A549 (cell line): ENCODE results near the gene SDF4.

Experiments used
- CTCF ChIP-seq: fragments of >200 bp; sonication (Bioruptor Twin); formaldehyde crosslinking; IDR thresholded peaks from 3 replicates; pipeline ENCODE4 v1.5.1; 2016
- HDAC2 ChIP-seq: fragments of 200-600 bp; sonication (generic); IDR thresholded peaks from 2 replicates; pipeline ENCODE4 v1.6.1; 2016
- MAX ChIP-seq: IDR thresholded peaks from 2 replicates; pipeline ENCODE4 v1.6.1; 2012
- MAZ ChIP-seq: fragments of 150-350 bp; IDR thresholded peaks from 2 replicates; pipeline ENCODE4 v1.6.1; 2014; ENCODE audit warnings: antibody characterized with exemption, low read depth, low read length, borderline replicate concordance
- POLR2A ChIP-seq: IDR thresholded peaks from 2 replicates; pipeline ENCODE4 v1.6.1; 2012; ENCODE audit warnings: mild to moderate bottlenecking, low read length
- ZC3H11A ChIP-seq: fragments of 450-650 bp; IDR thresholded peaks from 2 replicates; pipeline ENCODE4 v1.6.1; 2014; ENCODE audit warnings: antibody characterized with exemption, mild to moderate bottlenecking

GRCh38 chr1:1202831-1203560 is 28.8 kb downstream of the SDF4 start:
- TF ChIP-seq CTCF = no peak
- no peak for TF ChIP-seq HDAC2
- TF ChIP-seq ZC3H11A = no peak
- no peak for TF ChIP-seq MAX
- TF ChIP-seq MAZ = no peak
- no peak for TF ChIP-seq POLR2A
